ENCODE data around the gene SNN.

DNA sequence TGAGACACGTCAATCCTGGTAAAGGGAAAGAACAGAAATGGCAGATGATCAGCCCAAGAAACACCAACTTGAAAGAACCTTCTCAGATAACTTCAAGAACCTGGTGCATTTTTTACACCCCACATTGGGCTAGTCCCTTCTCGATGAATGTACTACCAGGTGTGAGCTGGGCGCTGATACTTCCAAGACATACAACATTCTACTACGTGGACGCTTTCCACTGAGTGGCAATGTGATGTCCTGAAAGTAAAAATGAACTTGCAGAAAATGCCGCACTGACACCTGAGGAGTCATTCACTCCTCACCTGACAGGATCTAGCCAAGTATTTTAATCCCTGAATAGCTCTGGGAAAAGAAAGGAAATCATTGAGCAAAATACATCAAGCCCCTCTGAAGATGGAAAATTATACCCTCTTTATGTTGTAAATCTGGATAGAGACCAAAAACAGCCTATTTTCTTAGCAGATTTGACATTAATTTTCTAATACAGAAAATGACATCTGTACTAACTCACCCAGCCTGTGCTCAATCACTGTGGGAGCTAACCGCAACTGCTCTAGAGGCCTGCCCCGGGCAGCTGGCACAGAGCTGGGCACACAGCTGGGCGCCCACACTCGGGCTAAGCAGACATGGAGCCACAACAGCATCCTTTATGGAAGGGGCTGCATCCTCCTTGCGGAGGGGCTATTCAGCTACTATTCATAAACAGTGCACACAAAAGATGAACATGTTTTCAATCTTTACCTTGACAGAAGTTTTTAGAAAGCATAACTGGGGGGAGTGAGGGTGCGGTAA, 16.2 kb downstream of the SNN start:
- TF ChIP-seq, protein P1, sequence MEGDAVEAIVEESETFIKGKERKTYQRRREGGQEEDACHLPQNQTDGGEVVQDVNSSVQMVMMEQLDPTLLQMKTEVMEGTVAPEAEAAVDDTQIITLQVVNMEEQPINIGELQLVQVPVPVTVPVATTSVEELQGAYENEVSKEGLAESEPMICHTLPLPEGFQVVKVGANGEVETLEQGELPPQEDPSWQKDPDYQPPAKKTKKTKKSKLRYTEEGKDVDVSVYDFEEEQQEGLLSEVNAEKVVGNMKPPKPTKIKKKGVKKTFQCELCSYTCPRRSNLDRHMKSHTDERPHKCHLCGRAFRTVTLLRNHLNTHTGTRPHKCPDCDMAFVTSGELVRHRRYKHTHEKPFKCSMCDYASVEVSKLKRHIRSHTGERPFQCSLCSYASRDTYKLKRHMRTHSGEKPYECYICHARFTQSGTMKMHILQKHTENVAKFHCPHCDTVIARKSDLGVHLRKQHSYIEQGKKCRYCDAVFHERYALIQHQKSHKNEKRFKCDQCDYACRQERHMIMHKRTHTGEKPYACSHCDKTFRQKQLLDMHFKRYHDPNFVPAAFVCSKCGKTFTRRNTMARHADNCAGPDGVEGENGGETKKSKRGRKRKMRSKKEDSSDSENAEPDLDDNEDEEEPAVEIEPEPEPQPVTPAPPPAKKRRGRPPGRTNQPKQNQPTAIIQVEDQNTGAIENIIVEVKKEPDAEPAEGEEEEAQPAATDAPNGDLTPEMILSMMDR (IDR thresholded peaks at IDR 0.05; ENCODE audit: insufficient read depth, low read length): no peak
- TF ChIP-seq POLR2AphosphoS5 (IDR thresholded peaks at IDR 0.05; ENCODE audit: low read depth) (no peak), GABPA (IDR thresholded peaks at IDR 0.05; ENCODE audit: low read depth) (no peak), SPI1 (IDR thresholded peaks at IDR 0.05; ENCODE audit: borderline replicate concordance, low read depth) (no peak)
